Measurements from ENCODE around the gene RALA.

RALA gene

GRCh38 chr7:39623047-39623731 is at the start of gene RALA:
Gene RALA, plus strand, starts transcription at chr7:39623572. Its CDS starts 63,096 bp downstream, at chr7:39686668.
- peak; percentile 92 for DNase-seq

GRCh38 chr7:39574673-39575349 is 48.6 kb upstream of the RALA start:
- DNase-seq, result no peak

- DNase-seq, result no peak
Observed at GRCh38 chr7:39577229-39577874, 46.0 kb upstream of the RALA start.

- peak; percentile 78 for DNase-seq
Observed at GRCh38 chr7:39580149-39580874, 43.1 kb upstream of the RALA start.

GRCh38 chr7:39582536-39582935 is 40.8 kb upstream of the RALA start:
- DNase-seq, result no peak

GRCh38 chr7:39583539-39583938 is 39.8 kb upstream of the RALA start:
- DNase-seq, result no peak

GRCh38 chr7:39587393-39587792 is 36.0 kb upstream of the RALA start:
- DNase-seq, result no peak

GRCh38 chr7:39588416-39588815 is 35.0 kb upstream of the RALA start:
- no peak for DNase-seq

- DNase-seq, result peak; percentile 66
Observed at GRCh38 chr7:39589323-39590111, 33.9 kb upstream of the RALA start.

DNA sequence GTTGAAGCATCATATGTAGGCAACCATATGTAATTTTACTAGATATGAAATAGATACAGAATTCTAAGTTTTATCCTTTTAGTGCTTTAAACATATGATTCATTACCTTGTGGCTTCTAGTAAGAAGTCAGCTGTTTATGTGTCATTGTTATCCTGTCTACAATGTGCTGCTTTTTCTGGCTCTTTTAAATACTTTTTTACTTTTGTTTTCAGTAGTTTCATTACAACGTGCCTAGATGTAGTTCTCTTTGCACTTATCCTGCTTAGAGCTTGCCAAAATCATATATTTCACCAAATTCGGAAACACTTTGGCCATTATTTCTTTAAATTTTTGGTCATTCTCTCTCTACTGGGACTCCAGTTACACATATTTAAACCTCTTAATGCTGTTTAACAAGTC is 30.8 kb upstream of the RALA start:
- DNase-seq, result no peak

DNA sequence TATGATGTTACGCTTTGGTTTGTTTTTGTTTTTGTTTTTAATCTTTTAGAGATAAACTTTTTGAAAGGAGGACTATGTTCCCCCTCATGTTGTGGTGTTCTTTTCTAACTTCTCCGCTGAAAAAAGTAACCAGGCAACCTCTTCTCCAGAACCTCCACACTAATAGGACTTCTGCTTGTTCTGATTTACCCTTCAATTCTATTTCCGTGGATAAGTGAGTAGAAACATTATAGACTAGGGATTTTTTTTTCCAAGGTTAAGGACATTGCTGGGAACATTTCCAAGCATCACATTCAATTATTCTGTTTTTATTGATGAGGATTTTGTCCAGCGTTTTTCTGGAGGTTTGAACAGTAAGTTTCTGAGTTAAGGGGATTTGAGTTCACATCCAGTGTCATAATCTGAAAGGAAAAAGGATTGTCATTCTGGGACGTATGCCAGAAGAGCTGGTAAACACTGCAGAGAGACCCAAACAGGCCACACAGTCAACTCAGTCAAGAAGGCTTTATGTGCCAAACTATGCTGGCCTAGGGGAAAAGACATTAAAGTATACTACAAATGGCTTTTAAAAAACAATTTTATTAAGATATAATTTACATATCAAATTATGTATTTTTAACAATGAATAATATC is 28.3 kb upstream of the RALA start:
- no peak for DNase-seq

DNA sequence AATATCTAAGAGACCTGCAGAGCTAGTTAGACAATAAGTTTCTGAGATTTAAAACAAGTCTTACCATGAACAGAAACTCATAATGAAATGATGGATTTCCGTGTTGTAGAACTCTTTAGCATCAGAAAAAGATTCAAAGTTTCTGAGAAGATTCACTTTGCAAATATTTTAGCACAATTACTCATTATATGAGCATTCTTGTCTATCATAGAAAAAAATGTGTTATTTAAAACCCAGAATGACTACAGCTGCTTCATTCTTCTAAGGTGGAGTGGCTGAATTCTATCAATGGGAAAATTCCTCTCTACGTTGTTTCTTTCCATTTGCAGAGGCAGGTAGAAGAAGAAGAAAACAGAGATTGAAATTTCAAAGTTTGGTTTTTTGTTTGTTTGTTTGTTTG is 21.0 kb upstream of the RALA start:
- no peak for DNase-seq

DNA sequence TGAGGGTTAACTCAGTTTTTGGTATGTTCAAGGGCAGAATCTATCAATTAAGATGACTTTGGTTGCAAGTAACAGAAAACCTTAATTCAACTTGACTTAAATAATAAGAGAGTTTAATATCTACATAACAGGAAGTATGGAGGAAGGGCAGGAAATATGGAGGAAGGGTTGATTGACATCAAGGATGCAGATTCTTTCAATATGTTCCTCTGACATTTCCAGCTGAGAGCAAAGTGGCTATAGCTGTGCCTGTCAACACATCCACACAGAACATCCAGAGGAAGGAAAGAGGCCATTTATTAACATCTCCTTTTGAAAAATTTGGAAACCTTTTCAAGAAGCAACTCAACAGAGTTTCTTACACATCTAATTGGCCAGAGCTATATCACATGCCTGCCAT is 19.4 kb upstream of the RALA start:
- DNase-seq, result no peak

GRCh38 chr7:39605087-39605486 is 18.3 kb upstream of the RALA start:
- no peak for DNase-seq

GRCh38 chr7:39606352-39606751 is 17.0 kb upstream of the RALA start:
- no peak for DNase-seq

- DNase-seq, result no peak
Observed at GRCh38 chr7:39606941-39607340, 16.4 kb upstream of the RALA start.

DNA sequence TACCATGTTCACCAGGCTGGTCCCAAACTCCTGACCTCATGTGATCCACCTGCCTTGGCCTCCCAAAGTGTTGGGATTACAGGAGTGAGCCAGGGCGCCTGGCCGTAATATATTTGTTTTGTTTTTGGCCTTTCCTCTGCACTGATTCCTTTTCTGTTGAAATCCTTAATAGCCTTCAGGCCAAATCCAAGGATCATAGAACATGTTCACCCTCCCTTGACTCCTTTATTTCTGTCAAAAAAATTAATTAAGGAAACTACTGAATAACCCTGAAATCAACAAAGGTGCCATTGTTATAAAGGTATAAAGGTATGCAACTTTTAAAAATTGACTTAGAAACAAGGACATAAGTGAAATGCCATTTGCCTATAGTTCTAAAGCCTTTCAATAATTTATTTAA is 15.5 kb upstream of the RALA start:
- no peak for DNase-seq

DNA sequence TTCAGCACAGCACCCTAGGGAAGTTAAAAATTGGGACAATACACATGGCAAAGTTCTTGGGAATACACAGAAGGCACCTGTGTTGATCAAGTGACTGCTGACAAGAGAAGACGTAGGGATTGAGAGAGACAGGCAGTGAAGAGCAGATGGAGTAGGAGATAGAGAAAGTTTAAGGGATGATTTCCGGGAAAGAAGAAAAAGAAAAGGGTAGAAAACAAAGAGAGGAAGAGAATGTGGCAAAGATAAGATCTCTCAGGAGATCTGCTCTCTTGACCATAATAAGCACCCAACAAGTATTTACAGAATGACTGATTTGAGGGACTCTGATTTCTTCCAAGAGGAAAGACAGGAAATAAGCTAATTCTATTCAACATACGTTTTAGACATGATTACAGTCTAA is 15.1 kb upstream of the RALA start:
- DNase-seq, result no peak

DNA sequence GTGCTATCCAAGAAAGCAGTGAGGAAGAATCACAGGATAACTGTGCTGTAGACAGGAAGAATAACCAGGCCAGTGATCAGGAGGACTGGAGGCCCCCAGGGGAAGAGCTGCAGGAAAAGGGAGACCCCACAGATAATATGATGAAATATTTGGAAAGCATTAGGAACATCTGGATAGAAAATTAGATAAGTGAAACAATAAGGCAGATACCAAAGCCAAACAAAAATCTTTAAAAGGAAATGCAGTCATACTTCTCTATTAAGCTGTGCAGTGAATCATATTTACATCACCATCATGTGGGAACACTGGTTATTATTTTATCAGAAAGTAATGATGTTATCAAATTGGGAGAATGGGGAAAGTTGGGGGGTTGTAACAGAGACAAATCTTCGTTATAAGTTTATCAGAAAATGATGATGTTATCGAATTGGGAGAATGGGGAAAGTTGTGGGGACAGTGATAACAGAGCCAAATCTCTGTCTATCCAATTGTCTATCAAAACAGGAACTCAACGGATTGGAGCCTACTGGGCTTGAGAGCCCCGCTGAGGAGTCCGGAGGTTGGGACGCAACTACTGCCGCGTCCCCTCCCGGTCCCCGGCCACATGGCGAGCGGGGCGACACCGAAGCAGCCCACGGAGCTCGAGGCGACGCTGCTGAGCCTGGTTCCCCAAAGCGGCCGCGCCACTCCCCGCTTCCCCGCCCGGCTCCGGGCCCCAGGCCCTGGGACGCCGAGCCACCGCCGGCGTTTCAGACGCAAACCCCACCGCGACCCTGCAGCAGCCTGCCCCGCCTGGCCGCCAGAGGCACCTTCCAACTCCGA is 14.0 kb upstream of the RALA start:
- DNase-seq, result no peak

DNA sequence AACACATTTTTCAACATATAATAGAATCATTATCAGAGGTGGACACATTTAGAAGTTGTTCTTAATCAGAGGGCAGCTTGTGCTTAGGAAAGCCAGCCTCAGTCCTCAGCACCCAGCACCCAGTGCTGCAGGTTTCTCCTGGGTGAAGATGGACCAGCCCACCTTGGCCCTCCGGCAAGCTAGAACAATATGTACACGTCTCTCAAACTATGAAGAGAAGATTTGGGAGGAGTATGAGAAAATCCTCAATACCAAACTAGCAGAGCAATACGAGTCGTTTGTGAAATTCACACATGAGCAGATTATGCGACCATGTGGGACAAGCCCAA is 13.5 kb upstream of the RALA start:
- no peak for DNase-seq

GRCh38 chr7:39613577-39613976 is 9.8 kb upstream of the RALA start:
- DNase-seq, result no peak

DNA sequence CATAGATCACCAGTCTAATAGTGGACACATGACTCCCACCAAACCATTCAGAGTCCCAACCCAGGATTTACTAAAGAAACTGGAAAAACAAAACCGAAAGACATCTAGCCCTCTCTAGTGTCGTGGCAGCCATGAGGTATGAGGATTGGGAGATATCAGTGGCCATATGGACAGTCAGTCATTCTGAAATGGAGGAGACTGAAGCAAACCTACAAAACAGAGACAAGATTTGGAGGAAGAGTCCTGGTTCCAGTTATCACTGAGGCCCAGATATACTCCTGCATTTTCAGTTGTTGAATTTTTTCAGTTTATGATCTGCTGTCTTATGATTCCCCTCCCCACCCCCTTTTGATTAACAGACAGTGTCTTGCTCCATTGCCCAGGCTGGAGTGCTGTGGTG is 9.1 kb upstream of the RALA start:
- no peak for DNase-seq

All from CD4-positive, alpha-beta T cell treated with Interleukin-15 for 1 hour (primary cell).